Adipocyte (in vitro differentiated cells): ENCODE data around the gene APOD.

ENCODE experiments used
- DNase-seq: peaks from one replicate; pipeline ENCODE4 v3.0.0-alpha.2; 2015; ENCODE audit warnings: low read depth
- H3K27me3 ChIP-seq: replicated peaks from 2 replicates; pipeline ENCODE4 v1.7.0; 2013; ENCODE audit warnings: mild to moderate bottlenecking, low read length, moderate library complexity; ENCODE audit not compliant: control insufficient read depth, insufficient read depth
- H3K36me3 ChIP-seq: 2 replicates; pipeline ENCODE4 v1.7.0; 2013; ENCODE audit warnings: low read length, mild to moderate bottlenecking, moderate library complexity; ENCODE audit not compliant: control insufficient read depth, insufficient read depth, severe bottlenecking
- H3K4me1 ChIP-seq: 2 replicates; pipeline ENCODE4 v1.7.0; 2013; ENCODE audit warnings: mild to moderate bottlenecking, low read length, moderate library complexity; ENCODE audit not compliant: control insufficient read depth, insufficient read depth
- H3K4me3 ChIP-seq: 2 replicates; pipeline ENCODE4 v1.7.0; 2013; ENCODE audit warnings: mild to moderate bottlenecking, low read length, moderate library complexity
- H3K9ac ChIP-seq: 2 replicates; pipeline ENCODE4 v1.7.0; 2013; ENCODE audit warnings: mild to moderate bottlenecking, low read length, moderate library complexity
- H3K9me3 ChIP-seq: 2 replicates; pipeline ENCODE4 v1.7.0; 2013; ENCODE audit warnings: mild to moderate bottlenecking, low read length, moderate library complexity; ENCODE audit not compliant: control insufficient read depth

Gene APOD

GRCh38 chr3:195549931-195550519 lies 33.7 kb downstream of the APOD start:
- peaks cover 27% of the 10 kb centered on the region for H3K4me1 ChIP-seq
- H3K4me3 ChIP-seq = no peak overlapping the region
- no peak overlapping the region for H3K9ac ChIP-seq
- peaks cover 3% of the 10 kb centered on the region for H3K27me3 ChIP-seq
- H3K9me3 ChIP-seq = no peaks in the 10 kb centered on the region
- H3K36me3 ChIP-seq = no peaks in the 10 kb centered on the region
- DNase-seq = no peak

- no peak overlapping the region for H3K9ac ChIP-seq
- no peaks in the 10 kb centered on the region for H3K36me3 ChIP-seq
- peaks cover 36% of the 10 kb centered on the region for H3K4me1 ChIP-seq
- H3K9me3 ChIP-seq = no peaks in the 10 kb centered on the region
- no peak for DNase-seq
- peaks cover 3% of the 10 kb centered on the region for H3K27me3 ChIP-seq
- no peak overlapping the region for H3K4me3 ChIP-seq
These were observed 34.8 kb downstream of the APOD start for GRCh38 chr3:195548987-195549386.

- Histone ChIP-seq H3K4me3 (no peak overlapping the region), H3K4me1 (peaks cover 41% of the 10 kb centered on the region), H3K36me3 (no peaks in the 10 kb centered on the region), H3K9me3 (no peaks in the 10 kb centered on the region), H3K27me3 (peaks cover 3% of the 10 kb centered on the region), H3K9ac (no peak overlapping the region)
- DNase-seq = no peak
These were observed 35.2 kb downstream of the APOD start for GRCh38 chr3:195548501-195548900.

DNA sequence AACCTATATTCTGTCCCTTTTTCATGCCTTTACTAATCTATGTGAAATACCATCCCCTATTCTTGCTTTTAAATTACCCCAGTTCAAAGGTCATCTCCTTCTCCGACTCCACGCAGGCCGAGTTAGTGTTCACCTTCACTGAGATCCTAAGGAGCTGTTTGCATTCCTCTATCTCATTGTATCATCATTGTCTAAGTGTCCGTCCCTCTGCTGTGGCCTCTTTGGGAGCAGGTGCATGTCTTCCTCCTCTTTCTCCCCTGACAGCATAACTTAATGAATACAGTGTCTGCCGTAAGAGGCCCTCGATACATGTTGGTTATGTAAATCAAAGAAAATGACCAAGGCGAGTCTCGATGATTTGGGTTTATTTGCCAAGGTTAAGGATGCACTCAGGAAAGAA lies 35.7 kb downstream of the APOD start:
- no peaks in the 10 kb centered on the region for H3K36me3 ChIP-seq
- peaks cover 3% of the 10 kb centered on the region for H3K27me3 ChIP-seq
- H3K4me3 ChIP-seq = no peak overlapping the region
- peaks cover 42% of the 10 kb centered on the region for H3K4me1 ChIP-seq
- no peak for DNase-seq
- no peak overlapping the region for H3K9ac ChIP-seq
- no peaks in the 10 kb centered on the region for H3K9me3 ChIP-seq

DNA sequence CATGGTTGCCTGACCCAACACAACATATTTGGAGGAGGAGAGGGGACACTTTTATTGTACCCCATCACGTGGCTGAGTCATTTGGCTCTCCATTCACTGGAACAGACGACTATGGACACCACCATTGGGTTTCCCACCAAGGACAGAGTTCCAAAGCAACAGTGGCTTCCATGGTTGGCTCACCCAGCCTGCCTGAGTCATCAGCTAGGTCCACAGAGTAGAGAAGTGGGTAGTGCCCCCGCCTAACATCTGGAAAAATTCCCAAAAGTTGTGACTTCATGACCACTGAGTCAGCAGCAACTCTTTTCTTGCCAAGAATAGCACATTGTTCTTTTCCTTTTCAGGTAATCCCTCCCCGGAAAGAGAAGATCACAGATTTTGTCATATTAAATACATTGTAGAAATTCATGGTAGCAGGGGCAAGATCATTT lies 37.6 kb downstream of the APOD start:
- no peak overlapping the region for H3K9ac ChIP-seq
- H3K27me3 ChIP-seq = peaks cover 3% of the 10 kb centered on the region
- H3K4me3 ChIP-seq = peak overlapping the region; percentile 13
- H3K36me3 ChIP-seq = no peaks in the 10 kb centered on the region
- peaks cover 42% of the 10 kb centered on the region for H3K4me1 ChIP-seq
- no peaks in the 10 kb centered on the region for H3K9me3 ChIP-seq
- DNase-seq = peak; percentile 90

- Histone ChIP-seq H3K9me3 (no peaks in the 10 kb centered on the region), H3K4me1 (peaks cover 38% of the 10 kb centered on the region)
- DNase-seq = no peak
These were observed 39.1 kb downstream of the APOD start for GRCh38 chr3:195544634-195545033.

GRCh38 chr3:195544230-195544536 lies 39.6 kb downstream of the APOD start:
- no peaks in the 10 kb centered on the region for H3K9me3 ChIP-seq
- no peaks in the 10 kb centered on the region for H3K27me3 ChIP-seq
- no peak for DNase-seq
- H3K36me3 ChIP-seq = no peaks in the 10 kb centered on the region
- peaks cover 38% of the 10 kb centered on the region for H3K4me1 ChIP-seq
- H3K9ac ChIP-seq = no peak overlapping the region
- peak overlapping the region; percentile 94 for H3K4me3 ChIP-seq

More at GRCh38 chr3:195544634-195545033, 39.1 kb downstream of the APOD start:
- no peaks in the 10 kb centered on the region for H3K36me3 ChIP-seq
- no peak overlapping the region for H3K4me3 ChIP-seq
- H3K27me3 ChIP-seq = no peaks in the 10 kb centered on the region
- no peak overlapping the region for H3K9ac ChIP-seq

GRCh38 chr3:195543500-195544229 lies 40.1 kb downstream of the APOD start:
- H3K9me3 ChIP-seq = no peaks in the 10 kb centered on the region
- DNase-seq = no peak
- H3K27me3 ChIP-seq = no peaks in the 10 kb centered on the region
- H3K9ac ChIP-seq = peak overlapping the region; percentile 70
- H3K4me3 ChIP-seq = peak overlapping the region; percentile 94
- H3K4me1 ChIP-seq = peaks cover 38% of the 10 kb centered on the region
- no peaks in the 10 kb centered on the region for H3K36me3 ChIP-seq

DNA sequence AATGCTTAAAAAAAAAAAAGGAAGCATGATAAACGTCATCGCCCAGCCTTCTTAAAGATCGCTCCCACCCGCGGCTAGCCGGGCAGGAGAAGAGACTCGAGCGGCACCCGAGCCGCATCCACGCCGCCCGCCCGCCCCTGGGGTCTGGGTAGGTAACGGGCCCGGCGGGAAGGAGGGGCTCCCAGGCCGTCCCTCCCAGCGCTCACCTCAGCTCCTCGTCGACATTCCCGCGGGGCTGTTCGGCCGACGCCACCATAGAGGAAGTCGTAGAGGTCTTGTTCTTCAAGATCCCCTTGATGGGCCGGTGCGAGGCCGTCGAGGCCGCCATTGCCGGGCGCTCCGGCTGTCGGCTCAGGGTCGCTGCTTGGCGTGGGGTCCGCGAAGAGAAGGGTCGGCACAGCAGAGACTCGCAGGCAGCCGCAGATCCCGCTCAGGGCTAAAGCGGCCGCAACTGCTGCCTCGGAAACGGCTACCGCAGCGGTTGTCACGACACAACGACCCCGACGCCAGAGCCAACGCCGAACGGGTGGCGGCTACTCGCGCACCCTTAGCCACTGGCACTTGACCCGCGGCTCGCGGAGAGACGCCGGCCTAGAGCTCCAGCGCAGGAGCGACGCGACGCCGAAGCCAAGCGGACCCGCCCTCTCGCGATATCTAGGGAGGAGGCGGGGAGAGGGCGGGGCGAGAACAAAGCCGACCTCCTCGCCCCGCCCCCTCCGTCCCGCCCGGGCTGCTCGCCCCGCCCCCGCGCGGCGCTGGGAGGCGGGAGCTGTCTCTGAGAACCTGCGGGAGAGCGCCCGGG lies 40.8 kb downstream of the APOD start, which contains the start of gene PPP1R2:
Gene PPP1R2, minus strand, starts transcription at position 628 of the 802 bp plus-strand sequence. Its CDS starts 300 bp downstream, at position 328.
- no peaks in the 10 kb centered on the region for H3K9me3 ChIP-seq
- peak within 1 kb of the TSS; percentile 97 for H3K9ac ChIP-seq

DNA sequence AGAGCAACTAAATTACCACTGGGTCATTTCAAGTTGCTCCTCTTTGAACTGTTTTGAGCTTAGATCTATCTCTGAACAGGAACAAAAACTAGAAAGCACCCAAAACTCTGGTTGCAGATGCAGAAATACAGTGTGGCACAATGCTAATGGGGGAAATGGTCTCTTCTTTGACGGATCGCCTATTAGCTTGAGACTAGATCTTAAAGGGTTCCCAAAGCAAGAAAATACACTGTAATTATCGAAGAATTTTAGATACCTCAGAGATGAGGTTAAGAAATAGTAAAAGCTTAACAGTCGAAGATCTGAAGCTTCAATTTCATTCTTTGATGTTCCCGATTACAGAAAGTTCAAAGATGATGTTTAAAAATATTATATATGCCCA lies 41.4 kb downstream of the APOD start:
- DNase-seq = peak; percentile 34
- no peaks in the 10 kb centered on the region for H3K36me3 ChIP-seq
- peak overlapping the region; percentile 94 for H3K4me3 ChIP-seq
- no peaks in the 10 kb centered on the region for H3K27me3 ChIP-seq
- no peaks in the 10 kb centered on the region for H3K9me3 ChIP-seq
- peaks cover 38% of the 10 kb centered on the region for H3K4me1 ChIP-seq
- peak overlapping the region; percentile 97 for H3K9ac ChIP-seq

More for the DNA sequence above, 40.8 kb downstream of the APOD start, which contains the start of gene PPP1R2:
- Histone ChIP-seq H3K4me1 (peaks cover 38% of the 10 kb centered on the region), H3K4me3 (peak within 1 kb of the TSS; percentile 94), H3K27me3 (no peaks in the 10 kb centered on the region), H3K36me3 (no peaks in the 10 kb centered on the region)
- DNase-seq = peak; percentile 99

- no peak overlapping the region for H3K9ac ChIP-seq
- DNase-seq = no peak
- no peaks in the 10 kb centered on the region for H3K36me3 ChIP-seq
- no peaks in the 10 kb centered on the region for H3K9me3 ChIP-seq
- H3K4me3 ChIP-seq = peak overlapping the region; percentile 94
- no peaks in the 10 kb centered on the region for H3K27me3 ChIP-seq
- peaks cover 25% of the 10 kb centered on the region for H3K4me1 ChIP-seq
These were observed 43.2 kb downstream of the APOD start for GRCh38 chr3:195540511-195540910.
